Left renal pelvis (tissue), 4 donors: ENCODE data around the gene IFT81. TPM values are rescaled to one million over a fixed set of nuclear protein-coding genes. Genes with fewer than 3 reads are reported as not detected.
"Not testable (repeated sequence)": the region's sequence is repeated elsewhere in the genome, so short reads cannot be mapped to it uniquely, and the experiment has no call there.

Experiments used
- DNase-seq, 4 donors: peaks; one replicate each; pipeline ENCODE4 v3.0.0-alpha.2; 2013; ENCODE audit warnings: low read depth in 4 of 4, low spot score in 3 of 4
- polyA plus RNA-seq, 4 donors: library from polyadenylated mRNA; unstranded; fragments of 120-200 nt; gene quantifications; one replicate each; pipeline ENCODE4 v1.2.1, GENCODE V29; 2013; ENCODE audit not compliant: insufficient read length in 4 of 4

Gene IFT81
- polyA plus RNA-seq, 4 donors, result 26.6 to 60.4 (median 49.5) TPM

DNA sequence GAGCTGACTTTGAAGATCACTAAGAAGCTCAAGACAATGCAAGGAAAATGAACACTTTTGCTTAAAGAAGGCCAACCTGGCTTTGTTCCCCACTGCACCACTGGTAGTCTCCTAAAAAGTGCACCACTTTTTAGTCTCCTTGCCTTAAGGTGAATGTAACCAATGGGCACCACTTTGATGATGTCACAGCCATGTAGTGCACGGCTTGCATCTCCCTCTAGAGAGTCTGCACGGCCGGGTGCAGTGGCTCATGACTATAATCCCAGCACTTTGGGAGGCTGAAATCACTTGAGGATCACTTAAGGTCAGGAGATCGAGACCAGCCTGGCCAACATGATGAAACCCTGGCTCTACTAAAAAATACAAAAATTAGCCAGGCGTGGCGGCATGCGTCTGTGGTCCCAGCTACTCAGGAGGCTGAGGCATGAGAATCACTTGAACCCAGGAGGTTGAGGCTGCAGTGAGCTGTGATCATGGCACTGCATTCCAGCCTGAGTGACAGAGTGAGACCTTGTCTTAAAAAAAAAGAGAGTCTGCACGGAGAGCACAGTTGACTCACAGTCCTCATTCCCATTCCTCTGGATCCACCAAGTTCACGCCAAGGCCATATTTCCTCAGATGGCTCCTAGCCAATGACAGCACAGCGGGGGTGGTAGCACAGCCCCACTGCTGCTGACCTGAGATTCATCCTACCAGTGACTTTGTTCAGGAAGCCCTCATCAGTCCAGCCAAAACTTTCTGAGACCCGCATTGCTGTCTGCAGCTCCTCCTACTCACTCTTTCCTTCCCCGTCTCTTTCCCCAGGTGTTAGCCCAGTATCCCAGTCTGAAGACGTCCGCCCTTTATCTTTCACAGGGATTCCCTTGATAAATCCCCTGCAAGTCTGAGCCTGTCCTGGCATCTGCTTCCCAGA, 16.5 kb upstream of the IFT81 start:
- DNase-seq, result no peak

DNA sequence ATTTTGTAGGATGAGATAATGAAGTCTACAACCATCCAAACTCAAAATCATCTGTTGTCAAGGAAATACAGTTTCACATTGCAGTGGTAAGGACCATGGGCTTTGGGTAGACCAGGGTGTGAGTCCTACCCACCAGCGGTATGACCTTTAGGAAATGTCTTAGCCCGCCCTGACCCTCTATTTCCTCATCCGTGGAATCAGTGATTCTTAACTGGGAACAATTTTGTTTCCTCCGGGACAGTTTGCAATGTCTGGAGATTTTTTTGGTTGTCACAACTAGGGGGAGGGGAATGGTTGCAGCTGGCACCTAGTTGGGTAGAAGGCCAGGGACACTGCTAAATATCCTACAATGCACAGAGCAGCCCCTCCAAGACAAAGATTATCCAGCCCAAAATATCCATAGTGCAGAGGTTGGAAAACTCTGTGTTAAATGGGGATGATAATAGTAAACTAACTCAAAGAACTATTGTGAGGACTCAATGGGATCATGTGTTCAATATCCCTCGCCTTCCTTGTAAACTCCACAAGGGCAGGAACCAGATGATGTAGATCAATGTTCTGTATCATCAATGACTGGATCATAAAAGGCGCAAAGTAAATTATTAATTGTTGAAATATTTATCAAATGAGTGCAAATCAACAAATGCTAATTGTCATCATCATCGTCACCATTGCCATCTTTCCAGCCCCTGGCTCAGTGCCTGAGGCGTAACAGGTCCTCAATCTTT, 15.7 kb upstream of the IFT81 start:
- DNase-seq, result no peak

DNA sequence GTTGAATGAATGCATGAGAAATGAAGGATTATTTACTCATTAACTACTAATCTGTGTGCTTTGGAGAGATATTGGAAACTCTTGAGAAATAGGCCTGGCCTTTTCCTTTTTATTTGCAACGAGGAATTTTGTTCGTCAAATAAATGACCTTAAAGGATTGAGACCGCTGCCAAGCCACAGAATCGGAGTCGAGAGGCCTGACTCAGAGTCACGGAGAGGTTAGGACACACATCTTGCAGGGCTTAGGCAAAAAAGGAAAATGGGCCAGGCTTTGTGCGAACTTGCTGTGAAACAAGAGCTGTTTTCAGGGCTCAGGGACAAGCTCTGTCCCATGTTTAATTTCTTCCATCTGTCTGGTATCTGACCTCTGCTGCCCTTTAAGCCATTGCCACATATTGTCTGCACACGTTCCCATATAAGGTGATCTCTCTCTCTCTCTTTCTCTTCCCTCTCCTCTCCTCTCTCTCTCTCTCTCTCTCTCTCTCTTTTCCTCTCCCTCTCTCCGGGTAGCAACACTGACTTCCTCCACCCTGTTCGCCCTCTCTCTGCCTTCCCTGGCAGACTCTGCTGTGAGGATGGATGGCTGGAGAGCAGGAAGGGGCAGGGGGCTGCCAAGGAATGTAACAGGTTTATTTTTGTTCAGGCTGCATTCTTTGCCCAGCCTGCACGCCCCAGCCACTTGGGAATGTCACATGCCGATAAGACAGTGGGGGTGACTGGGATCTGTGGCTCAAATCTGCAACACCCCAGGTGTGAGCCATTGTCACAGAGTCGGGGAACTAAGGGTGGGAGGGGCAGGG, 14.9 kb upstream of the IFT81 start:
- DNase-seq, result peak in 1 of 4 donors; percentile 33

DNA sequence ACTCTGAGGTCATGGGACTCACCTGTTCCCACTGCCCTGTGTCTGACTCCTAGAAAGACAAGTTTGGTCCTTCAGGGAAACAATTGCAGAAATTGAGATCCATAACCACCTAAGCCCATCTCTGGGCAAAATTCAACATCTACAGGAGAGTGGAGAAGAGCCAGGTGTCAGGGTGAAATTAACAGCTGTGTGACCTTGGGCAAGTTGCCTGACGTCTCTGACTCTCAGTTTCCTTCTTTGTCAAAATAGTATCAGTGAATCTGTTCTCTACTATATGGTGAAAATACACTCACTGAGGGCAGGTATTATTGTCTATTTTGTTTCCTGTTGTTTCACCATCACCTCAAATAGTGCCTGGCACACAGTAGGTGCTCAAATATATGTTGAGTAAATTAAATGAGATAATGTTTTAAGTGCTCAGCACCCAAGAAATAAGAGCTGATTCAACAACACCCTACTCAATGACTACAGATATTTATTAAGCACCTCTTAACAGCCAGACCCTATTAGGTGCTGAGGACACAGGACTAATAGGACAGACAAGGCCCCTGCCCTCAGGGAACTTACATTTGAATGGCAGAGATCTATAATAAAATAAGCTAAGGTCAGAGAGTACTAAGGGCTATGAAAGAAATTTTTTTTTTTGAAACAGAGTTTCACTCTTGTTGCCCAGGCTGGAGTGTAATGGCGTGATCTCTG, 14.2 kb upstream of the IFT81 start:
- DNase-seq, result no peak

DNA sequence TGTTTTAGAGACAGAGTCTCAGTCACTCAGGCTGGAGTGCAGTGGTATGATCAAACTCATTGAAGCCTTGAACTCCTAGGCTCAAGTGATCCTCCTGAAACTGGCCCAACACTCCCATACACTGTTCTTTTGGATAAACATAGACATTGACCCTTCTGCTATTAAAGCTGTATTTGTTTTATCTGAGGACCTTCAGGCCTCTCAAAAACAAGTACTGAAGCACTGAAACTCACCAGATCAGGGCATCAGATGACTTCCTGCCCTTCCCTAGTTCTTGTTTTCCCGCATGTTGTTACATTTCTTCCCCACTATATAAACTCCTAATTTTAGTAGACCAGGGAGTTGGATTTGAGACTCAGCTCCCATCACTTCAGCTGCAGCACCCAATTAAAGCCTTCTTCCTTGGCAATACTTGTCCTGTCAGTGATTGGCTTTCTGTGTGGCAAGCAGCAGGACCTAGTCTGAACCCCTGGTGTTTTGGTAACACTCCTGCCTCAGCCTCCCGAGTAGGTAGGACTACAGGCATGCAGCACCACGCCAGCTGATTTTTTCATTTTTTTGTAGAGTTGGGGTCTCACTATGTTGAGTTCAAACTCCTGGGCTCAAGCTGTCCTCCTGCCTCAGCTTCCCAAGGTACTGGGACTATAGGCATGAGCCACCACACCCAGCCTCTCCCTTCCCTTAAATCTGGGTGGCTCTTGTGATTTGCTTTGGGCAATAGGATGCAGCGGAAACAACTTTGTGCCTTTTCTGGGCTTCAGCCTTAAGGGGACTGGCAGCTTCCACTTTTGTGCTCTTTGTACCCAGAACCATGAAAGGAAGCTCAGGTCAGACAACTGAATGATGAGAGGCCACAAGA, 12.5 kb upstream of the IFT81 start:
- no peak for DNase-seq

DNA sequence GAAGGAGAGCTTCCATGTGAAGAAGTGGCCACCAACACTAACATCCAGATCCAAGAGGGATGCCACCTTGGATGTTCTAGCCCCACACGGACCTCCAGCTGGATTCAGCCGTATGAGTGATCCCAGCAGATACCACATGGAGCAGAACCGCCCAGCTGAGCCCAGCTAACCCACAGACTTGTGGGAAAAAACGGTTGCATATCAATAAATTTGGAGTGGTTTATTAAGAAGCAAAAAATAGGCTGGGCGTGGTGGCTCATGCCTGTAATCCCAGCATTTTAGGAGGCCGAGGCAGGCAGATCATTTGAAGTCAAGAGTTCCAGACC, 11.9 kb upstream of the IFT81 start:
- no peak for DNase-seq

DNA sequence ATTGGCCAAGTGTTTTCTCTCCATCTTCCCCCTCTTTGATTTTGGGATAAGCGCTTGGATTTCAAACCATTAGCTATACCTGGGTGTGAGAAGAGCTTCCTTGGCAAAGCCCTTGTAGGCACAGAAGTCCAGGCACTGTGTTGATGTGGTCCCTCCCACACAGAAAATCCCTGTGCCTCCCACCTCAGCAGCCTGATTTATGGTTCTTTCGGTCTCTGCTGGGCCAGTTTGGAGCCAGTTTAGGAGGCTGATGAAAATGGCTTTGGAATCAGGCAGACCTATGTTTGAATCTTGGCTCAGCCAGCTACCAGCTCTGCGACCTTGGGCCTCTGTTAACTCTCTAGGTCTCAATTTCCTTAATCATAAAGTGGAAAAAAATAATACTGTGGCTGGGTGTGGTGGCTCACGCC, 9.6 kb upstream of the IFT81 start:
- DNase-seq, result no peak

DNA sequence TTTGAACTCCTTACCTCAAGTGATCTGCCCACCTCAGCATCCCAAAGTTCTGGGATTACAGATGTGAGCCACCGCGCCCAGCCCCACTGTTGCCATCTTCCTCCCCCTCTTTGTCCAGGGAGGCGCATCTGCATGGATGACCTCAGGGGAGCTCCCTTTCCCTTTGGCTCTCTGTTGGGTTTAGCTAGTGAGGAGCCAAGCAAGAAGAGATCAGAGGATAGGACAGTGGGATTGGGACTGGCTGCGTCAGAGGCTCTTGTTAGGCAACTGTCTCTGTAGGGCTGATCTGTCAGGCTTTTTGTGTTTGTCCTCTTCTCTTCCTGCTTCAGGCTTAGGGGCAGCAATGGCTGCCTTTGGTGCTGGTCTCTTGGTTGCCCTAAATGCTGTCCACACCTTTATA, 8.5 kb upstream of the IFT81 start:
- no peak for DNase-seq

DNA sequence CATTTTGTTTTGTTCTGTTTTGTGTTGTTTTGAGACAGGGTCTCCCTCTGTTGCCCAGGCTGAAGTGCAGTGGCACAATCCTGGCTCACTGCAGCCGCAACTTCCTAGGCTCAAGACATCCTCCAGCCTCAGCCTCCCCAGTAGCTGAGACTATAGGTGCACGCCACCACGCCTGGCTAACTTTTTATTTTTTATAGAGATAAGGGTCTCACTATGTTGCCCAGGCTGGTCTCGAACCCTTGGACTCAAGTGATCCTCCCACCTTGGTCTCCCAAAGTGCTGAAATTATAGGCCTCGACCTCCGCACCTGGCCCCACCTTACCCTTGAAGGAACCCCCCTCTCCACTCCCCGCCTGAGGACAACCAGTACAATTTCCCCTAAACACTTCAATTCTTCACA, 7.5 kb upstream of the IFT81 start:
- no peak for DNase-seq

DNA sequence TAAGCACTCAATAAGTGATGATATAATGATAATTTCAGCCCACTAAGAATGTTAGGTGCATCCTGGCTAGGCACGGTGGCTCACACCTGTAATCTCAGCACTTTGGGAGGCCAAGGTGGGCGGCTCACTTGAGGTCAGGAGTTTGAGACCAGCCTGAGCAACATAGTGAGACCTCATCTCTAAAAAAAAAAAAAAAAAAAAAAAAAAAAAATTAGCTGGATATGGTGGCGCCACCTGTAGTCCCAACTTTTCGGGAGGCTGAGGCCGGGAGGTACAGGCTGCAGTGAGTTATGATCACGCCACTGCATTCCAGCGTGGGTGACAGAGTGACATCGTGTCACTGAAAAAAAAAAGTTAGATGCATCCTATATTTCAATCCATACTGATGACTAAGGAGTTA, 6.9 kb upstream of the IFT81 start:
- DNase-seq, result not testable (repeated sequence)

DNA sequence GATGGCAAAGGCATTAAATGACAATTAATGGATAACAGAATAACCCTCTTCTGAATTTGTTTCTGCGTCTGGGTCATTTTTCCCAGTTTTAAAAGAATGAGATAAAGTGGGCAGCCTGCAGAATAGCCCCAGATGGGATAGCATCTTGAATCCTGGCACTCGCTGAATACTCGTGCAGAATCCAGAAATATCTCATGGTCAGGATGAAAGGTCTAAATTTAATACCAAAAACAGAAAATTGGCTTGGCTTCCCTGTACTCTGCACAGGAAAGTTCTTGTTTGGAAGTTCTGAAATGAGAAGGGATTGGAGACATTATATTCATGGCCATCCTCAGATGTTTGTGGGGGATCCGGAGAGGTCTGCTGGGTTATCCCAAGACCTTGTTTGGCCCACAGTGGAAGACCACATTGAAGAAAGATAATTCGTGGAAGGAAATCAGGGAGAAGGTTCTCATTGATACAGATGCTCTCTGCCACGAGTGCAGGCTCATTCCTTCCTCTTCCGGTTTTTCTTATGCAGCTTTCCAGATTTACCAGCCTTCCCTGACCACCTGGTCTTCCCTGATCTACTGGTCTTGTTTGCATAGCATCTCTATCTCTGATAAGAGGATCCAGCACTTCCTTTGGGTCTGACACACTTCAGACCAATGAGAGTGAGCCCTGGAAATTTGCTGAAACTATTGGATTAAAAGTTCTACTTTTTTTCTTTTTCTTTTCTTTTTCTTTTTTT, 6.0 kb upstream of the IFT81 start:
- DNase-seq, result no peak

DNA sequence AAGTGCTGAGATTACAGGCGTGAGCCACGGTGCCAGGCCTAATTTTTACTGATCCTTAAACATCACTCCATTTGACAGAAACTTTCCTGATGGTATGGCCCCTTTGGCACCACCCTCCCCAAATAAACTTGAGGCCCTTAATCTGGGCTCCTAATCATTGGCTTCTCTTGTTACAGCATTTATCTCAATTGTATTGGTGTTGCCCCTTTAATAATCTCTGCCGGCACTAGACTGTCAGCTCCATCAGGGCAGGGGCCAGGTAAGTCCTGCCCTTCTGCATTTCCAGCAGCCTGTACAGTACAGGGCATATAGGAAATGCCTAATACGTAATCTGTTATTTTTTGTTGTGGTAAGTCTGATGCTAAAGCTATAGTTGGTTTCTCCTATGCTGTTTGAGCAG, 1.2 kb upstream of the IFT81 start:
- no peak for DNase-seq

DNA sequence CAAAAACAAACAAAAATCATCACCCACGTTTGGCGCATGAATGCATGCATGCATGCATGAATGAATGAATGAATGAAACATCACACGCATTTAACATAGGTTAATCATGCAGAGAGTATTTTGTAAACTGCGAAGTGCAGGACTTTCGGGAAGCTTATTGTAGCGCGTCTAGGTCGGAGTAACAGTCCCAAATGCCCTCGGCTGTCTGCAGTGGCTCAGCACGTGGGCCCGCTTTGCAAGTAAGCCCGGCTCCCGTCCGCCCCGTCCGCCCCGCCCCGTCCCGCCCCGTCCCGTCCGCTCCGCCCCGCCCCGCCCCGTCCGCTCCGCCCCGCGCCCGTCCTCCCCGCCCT, 263 bp upstream of the IFT81 start:
- DNase-seq, result no peak

DNA sequence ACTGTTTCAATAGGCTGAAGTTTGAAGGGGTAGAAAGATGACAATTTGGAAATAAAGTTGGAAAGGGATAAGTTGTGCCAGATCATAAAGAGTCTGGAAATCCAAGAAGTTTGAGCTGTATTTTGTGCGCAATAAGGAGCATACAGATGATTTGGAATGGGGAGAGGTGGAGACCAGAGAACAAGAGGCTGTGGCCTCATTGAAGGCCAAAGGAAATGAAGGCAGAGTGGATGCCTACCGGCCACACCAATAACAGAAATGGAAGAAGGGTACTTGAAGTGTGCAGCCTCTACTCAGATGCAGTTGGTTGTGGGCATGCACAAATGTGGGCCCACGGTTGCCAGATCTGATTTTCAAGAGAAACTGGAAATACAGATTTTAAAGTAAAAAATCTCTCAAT, 2.4 kb downstream of the IFT81 start:
- DNase-seq, result no peak

DNA sequence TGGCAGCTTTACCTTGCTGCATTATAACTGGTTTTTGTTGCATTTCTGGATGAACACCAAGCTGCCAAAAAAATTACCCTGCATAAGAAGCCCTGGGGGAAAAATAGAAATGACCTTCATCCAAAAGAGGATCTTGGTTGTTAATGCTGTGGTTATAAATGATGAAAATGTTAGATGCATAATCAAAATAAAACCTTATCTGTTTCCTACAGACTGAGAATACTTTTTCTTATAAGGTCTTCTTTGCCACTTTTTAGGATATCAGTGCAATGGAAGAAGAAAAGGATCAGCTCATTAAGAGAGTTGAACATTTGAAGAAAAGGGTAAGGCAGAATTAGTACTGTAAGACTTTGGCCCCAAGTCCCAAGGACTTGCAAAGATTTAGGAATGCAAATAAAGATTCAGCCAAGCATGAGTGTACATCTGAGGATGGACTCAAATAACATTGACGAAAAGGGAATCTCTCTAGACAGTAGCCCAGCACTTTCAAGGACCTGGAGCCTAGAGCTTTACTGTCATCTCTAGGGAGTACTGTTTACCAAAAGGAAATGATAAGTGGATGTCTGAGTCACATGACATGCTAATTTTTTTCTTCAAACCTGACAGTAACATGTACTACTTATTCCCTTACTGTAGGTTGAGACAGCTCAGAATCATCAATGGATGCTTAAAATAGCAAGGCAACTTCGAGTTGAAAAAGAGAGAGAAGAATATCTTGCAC, 10.7 kb downstream of the IFT81 start:
- DNase-seq, result no peak

DNA sequence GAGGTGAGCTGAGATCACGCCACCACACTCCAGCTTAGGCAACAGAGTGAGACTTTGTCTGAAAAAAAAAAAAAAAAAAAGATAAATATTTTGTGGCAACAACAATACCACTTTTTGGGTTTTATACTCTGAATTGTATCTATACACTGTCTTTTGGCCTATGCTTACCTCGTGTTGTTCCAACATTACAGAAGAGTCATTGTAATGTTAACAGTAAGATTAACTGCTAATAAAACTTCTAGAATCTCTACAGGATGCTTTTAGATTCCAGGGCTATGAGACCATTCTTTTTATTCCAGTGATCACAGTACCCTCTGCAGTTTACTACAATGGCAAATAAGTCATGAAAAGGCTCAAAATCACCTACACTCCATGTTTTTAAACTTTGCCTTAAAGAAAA, 11.6 kb downstream of the IFT81 start:
- no peak for DNase-seq

DNA sequence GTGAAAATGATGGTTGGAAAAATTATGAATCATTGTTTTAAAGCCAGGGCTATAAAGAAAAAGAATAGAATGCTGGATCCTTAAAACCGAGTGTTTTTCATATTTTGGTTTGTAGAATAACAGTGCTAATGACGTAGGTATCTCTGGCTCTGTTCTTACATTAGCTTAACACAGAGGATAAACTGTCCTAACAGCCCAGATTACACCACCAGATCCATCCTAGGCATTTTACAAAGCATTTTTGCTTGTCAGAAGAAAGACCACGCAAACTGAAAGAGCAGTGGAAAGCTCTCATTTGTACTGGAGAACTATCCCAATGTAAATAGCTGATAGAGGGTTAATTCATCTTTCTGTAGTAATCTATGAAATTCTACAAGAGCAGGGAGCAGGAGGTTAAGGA, 13.6 kb downstream of the IFT81 start:
- no peak for DNase-seq

DNA sequence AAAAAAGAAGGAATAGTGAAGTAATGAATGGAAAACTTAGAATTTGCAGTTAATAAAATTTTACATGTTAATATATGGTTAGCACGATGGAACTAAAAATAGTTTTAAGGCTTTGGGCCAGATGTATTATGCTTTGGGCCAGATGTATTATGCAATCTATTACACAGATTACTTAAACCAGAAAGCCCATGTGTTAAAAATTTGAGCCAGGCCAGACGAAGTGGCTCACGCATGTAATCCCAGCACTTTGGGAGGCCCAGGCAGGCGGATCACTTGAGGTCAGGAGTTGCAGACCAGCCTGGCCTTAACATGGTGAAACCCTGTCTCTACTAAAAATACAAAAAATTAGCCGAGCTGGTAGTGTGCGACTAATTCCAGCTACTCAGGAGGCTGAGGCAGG, 17.2 kb downstream of the IFT81 start:
- DNase-seq, result no peak

DNA sequence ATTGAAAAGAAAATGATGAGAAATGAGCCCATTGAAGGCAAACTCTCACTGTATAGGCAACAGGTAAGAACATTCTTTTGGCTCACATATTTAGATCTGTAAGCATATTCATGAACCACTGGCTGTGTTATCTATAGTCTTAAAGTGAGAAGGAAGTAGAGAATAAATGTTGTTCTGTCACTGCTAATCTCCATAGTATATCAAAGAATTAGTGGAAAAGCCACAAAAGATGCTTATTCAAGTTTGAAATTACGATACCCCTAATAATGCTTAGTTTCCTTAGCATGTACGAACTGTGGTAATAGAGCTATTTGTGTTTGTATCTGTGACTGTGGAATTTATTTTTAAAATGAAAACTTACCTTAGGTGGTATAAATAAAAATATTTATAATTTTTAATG, 22.8 kb downstream of the IFT81 start:
- no peak for DNase-seq
